HG02973 (cell line): ENCODE data around the gene HOXB1.
A peak's percentile ranks its signal among the peaks of the same experiment; 100 is the strongest.
"Not testable (repeated sequence)": the region's sequence is repeated elsewhere in the genome, so short reads cannot be mapped to it uniquely, and the experiment has no call there.

Experiments
- ATAC-seq: cut with Tn5 transposase; IDR thresholded peaks from one replicate; pipeline ENCODE4 v1.9.1; 2021; ENCODE audit warnings: moderate library complexity; ENCODE audit not compliant: unreplicated experiment

The HOXB1 gene

DNA sequence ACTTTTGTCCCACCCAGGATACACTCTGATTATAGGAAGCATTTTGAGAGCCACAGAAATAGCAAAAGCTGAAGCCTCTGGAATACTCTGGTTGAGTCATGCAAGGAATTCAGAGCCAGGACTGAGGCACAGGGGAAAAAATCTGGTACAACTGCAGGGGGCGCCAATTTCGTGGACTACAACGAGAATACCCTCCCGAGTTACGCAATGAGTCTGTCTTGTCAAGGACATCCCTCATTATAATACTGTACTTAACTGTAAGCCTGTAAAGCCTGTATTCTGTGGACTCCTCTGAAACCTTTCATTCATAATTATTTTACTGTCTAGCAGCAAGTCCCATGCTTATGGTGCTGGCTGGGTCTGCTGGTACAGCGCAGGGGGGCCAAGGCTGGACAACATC, 7.8 kb downstream of the HOXB1 start:
- no peak for ATAC-seq

DNA sequence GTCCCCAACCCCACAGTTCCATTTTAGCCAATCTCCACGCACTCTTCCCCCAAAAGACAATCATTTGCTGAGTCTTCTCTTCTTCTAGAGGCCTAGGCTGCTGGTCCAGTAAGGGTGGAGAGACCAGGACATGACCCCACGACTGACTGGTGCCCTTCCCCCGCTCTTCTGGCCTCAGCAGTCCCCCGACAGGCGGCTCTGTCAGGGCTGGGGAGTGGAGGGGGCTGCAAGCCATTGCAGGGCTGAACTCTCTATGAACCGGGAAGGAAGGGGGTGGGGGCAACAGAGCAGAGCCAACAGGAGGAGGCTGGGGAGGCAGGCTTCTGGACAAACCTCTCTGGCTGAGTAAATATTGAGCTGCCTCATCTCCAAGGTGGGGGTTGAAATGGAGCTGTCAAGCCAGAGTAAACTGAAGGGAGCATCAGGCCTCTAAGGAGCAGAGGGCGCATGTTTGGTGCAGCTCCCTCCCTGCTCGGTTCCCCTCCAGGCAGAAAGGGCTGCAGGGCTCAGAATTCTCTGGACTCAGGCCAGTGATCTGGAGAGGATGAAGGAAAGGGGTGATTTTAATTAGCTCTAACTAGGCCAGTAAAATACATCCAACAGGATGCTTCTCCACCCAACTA, 8.7 kb downstream of the HOXB1 start:
- ATAC-seq = no peak

DNA sequence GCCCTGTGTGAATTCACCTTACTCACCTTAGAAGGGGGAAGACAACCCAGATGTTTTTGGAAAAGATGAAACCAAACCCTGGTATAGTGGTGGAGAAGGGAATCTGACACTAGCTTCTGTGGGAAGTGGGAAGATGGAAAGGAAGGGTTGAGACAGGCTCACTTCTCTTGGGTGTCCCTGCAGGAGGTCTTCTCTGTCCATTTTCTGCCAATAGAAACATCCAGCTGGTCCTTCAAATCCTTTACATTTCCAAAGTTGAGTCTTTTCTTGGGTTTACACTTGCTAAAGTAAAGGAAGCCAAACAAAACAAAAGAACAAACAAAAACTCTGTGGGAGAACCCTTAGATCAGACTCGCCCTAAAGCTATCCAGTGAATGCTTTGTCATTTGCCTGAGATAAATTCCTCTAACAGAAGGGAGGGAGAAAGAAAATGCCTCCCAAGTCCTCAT, 10.2 kb downstream of the HOXB1 start:
- no peak for ATAC-seq

DNA sequence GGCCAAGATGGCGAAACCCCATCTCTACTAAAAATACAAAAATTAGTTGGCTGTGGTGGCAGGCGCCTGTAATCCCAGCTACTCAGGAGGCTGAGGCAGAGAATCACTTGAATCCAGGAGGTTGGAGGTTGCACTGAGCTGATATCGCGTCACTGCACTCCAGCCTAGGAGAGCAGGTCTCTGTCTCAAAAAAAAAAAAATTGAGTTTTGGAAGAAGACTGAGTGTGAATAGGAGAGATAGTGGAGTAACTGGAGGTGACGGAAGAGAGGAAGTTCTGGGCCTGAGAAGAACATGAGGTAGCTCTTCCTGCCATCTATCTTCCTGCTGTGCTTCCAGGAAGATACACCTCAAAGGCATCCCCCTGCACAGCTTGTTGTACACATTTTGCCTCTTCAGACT, 11.4 kb downstream of the HOXB1 start:
- ATAC-seq = no peak

DNA sequence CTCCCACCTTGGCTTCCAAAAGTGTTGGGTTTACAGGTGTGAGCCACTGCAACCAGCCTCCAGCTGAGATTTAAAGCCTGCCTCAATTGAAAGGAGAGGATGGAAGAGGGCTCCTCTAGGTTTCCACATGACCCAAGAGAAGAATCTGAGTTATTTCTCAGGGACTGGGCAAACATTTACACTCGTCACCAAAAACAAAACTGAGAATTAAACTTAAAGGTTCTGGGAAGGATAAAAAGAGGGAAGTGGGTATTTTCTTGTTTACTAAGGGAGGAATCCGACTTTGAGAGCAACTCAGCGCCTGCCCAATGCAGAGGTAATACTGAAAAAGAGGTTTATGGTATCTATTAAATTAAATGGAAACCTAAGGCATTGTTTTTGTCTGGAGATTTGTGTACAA, 13.3 kb downstream of the HOXB1 start:
- no peak for ATAC-seq

DNA sequence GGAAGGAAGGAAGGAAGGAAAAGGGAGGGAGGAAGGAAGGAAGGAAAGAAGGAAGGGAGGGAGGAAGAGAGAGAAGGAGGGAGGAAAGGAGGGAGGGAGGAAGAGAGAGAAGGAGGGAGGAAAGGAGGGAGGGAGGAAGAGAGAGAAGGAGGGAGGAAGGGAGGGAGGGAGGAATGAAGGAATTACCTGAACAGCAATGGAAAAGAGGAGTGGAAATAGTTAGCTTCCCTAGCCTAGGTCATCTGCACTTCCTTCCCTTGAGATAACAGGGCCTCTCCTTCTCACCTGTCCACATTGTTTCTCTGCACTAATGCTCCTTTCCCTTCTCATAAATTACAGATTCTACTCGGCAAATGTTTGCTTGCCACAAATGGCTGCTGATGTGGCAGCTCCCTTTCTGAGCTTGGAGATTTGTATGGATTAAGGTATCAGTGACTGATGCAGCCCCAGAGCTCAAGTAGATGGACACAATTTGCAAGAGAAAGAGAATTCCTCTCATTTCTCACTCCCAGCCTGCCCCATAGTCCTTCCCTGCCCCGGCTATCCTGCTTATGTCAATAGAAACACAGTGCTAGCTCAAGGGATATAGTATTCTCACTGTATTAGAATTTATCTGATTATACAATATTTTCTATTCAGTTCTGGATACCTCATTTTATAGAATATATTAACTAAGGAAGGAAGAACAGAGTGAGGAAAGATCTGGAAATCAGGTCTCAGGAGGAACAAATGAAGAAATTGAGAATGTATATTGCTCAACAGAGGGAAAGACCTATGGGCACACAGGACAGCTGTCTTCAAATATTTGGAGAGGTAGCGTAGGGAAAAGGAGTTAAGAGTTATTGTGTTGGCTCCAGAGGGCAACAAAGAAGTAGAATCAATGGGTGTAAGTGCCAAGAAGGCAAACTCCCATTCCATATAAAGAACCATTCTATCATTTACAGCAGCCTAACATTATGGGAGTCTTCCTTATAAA, 14.6 kb downstream of the HOXB1 start:
- no peak for ATAC-seq

DNA sequence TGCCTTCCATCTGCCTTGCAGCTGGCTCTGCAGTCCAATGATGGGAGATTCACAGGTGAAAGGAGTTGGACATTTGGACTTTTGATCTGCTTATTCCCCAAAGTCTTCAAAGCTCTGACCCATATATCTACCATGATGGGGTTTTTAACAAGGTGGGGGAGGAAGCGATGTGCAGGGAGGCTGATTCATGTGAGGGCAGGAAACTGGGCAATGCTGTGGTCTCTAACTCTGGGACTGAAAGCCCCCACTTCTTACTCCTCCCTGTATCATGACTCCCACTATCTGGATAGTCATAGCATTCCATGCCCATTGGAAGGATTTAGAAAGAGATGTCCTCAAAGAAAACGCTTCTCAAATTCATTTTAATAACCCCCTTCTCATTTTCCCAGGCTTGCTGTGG, 16.3 kb downstream of the HOXB1 start:
- ATAC-seq = no peak

DNA sequence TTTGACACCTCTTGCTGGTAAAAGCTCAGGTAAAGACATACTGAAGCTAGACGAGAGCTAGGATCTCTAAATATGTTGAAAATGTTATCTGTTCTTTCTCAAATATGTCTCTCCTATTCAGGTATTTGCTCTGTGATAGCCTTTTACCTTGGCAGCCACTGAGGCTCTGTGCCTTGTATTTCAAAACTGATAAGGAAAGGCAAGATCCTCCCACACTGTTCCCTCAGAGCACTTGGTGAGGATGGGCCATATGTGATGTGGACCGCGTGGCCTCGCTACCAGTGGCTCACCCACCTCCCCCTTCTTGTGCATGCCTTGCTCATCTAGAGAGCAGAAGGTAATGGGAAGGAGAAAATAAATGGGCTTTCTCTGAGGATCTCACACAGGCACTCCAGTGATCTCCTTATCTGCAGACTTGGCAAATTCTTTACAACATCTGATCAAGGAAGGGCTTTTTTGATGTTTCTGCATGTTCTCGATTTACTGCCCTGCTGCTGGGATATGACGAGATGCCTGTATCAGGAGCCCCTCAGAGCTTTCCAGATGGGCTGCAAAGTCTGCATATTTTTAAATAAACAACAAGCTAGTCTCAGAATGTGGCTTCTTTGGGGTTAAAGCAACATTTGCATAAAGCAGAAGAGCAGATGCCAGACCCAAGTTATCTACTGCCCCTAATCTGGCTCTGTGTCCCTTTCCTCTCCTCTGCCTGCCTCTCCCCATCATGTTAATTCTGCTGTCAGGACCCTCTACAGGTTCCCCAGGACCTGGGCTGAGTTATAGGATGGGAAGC, 16.9 kb downstream of the HOXB1 start:
- no peak for ATAC-seq

DNA sequence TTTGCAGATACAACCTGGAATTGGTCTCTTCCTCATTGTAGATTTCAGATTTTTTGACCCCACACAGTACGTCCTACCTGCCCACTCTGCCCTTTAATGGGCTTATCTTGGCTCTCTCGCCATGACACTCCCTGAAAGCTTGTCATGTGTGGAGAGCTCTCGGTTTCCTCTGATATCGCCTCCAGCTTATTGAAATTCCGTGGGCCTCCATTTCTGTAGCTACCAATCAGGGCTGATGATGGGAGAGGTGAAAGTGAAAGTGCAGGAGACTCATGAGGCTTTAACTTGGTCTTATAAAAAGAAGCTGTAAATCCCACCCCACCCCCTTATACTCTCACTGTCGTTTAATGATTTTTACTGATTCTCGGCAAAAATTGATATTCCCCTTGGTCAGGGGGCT, 17.7 kb downstream of the HOXB1 start:
- no peak for ATAC-seq

DNA sequence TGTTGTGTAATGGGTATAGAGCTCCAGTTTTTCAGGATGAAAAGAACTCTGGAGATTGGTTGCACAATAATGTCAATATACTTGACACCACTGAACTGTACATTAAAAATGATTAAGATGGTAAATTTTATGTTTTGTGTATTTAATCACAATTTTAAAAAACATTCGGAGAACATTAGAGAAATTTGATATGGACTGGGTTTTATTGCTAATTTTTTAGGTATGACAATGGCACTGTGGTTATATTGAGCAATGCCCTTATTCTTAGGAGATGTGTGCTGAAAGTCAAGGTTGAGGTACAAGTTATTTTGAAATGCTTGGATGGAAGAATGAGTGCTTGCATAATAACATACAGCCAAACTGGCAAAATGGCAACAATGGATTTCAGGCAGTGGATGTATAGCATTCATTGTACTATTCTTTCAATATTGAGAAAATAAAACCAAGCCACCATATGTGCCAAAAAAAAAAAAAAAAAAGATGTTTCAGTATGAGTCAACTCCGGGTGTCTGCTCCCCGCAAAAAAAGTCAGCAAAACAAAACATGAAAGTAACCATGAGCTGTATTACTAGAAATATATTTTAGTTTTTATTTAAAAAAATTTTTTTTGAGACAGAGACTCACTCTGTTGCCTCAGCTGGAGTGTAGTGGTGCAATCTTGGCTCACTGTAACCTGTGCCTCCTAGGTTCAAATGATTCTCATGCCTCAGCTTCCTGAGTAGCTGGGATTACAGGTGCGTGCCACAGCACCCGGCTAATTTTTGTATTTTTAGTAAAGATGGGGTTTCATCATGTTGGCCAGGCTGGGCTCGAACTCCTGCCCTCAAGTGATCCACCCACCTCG, 19.8 kb downstream of the HOXB1 start:
- ATAC-seq = peak; percentile 50

DNA sequence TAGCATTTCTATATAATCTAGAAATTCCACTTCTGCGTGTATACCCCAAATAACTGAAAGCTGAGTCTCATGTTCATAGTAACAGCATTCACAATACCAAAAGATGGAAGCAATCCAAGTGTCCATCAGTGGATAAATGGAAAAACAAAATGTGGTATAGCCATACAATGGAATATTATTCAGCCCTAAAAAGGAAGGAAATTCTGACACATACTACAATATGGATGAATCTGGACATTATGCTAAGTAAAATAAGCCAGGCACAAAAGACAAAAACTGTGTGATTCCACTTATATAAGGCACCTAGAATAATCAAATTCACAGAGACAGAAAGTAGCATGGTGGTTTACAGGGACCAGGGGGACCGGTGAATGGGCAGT, 20.4 kb downstream of the HOXB1 start:
- no peak for ATAC-seq

DNA sequence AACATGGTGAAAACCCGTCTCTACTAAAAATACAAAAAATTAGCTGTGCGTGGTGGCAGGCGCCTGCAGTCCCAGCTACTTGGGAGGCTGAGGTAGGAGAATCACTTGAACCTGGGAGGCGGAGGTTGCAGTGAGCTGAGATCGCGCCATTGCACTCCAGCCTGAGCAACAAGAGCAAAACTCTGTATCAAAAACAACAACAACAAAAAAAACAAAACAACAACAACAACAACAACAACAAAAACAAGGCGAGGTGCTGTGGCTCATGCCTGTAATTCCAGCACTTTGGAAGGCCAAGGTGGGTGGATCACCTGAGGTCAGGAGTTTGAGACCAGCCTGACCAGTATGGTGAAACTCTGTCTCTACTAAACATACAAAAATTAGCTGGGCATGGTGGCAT, 21.1 kb downstream of the HOXB1 start:
- ATAC-seq = not testable (repeated sequence)

DNA sequence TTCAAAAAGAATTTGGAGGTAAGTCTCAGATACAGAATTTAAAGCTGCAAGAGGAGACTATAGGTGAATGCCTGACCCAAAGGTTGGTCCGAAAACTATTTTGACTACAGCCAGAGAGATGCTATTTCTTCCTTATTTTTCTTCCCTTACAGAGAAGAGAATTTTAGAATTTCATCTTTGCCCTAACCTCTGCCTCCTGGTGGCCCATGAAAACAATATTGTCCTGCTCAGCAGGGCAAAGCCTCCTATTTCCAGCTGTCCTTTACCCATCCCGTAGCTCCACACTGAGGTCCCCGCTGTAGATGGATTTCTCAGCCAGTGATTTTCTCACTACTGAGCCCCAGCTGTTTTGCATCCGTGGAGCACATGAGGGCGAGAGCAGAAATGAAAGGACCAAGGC, 24.6 kb downstream of the HOXB1 start:
- no peak for ATAC-seq

DNA sequence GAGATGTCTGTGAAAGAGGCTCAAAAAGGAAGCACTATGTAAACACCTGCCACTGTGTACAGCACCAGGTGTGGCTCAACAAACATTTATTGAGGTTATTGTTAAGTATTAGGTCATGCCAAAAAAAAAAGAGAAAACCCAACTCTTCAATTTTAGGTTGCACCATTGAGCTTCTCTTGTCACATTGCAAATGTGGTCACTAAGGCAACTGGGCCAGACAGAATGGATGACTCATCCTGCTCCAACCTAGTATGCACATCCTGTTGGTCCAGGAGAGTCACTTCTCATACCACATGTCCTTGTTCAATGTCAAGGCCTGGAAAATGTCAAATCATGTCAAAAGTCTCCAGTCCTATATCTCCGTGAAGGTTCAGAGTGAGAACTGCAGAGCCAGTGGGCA, 25.0 kb downstream of the HOXB1 start:
- ATAC-seq = peak; percentile 94

DNA sequence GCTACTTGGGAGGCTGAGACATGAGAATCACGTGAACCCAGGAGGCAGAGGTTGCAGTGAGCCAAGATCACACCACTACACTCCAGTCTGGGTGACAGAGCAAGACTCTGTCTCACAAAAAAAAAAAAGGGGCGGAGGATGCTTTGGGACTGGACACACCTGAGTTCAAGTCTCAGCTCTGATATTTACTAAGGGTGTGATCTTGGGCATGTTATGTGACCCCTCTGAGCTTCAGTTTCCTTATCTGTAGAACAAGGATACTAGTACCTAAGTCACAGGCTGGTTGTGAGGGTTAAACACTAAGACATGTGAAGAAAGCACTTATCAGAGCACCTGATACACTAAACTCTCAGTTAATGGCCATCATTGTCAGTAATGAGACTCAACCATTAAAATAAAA, 25.9 kb downstream of the HOXB1 start:
- ATAC-seq = no peak

DNA sequence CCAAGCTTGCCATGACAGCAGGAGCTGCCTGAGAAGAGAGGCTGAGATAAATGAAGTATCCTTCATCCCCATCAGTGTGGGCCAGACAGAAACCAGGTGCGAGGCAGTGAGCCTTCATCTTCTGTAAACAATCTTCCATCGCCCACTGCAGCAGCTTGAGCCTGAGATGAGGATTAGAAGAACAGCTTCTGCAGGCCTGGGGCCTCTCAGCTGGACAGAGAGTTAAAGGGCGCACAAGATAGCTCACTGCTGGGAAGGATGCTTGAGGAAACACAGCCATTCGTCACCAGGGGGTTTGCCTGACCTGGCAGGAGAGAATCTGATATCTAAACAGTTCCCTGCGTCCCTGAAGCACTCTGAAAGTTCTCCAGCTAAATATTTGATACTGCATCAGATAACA, 27.1 kb downstream of the HOXB1 start:
- ATAC-seq = no peak

DNA sequence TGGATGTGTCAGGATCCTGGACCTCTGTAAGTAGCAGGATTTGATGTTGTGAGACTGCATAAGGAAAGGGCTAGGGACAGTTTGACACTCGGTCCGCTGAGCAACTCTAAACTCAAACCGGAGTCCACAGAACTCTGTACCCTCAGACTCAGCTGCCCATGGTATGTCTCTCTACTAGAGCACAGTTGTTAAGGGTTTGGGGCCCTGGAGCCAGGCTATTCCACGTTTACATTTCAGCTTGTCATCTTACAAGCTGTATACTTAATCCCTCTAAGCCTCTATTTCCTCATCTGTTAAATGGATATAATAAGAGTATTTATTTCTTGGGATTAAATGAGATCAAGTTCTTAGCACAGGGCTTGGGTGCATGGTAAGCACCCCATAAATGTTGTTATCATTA, 27.9 kb downstream of the HOXB1 start:
- no peak for ATAC-seq

DNA sequence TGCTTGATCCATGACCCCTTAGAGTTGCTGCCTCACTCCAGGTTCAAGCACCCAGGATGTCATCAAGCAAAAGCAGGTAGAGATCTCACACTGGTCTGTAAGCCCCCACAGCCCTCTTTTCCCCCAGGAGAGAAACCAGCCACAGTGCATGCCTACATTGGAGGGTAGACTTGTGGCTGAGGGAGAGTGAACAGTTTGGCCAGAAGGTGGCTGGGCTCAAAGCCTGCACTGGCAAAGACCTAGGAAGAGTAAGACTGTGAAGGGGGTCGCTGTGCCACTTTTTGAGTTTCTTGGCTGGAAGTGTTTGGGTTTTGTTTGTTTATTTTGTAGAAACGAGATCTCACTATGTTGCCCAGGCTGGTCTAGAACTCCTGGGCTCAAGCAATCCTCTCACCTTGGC, 28.5 kb downstream of the HOXB1 start:
- ATAC-seq = no peak

DNA sequence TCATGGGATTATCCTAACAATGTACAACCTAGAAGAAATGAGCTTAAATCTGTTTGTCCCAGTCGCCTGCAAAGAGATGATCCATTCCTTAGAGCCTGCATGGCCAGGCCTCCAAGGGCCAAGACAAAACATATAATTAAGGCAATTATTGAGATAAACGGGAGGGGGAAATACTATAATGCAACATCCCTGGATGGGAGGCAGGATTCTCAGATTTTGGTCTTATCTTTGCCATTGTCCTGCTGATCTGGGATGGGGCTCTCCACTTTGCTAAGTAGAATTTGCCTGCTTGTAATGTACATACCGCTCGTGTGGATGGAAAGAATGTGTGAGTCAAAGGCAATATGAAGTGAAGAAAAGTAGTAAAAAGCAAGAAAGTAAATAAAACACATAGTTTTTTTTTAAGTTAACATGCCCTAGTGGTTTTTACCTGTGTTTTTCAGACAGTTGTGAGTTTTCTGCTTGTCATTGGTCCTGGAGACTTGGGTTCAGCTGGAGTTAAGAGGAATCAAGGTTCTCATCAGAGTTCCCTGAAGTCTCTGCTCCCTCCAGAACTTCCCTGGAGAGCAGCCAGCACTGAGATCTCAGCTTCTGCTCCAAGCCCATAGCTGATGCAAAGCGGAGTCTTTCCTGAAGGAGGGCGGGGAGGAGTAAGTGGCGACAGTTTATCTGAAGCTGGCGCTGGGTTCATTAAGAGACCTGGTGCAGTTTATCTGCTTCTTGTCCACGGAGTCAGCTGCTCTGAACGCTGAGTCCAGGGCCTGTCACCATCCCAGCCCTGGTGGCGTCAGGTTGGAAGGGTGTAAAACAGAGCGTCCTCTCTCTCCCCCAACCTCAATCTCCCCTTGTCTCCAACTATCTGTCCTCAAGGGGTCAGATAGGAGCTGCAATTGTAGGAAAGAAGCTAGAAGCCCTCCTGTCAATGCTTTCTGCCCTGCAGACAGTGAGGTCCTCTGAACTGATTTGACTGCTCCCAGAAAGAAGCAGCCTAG, 30.1 kb downstream of the HOXB1 start:
- no peak for ATAC-seq
